ENCODE results near the gene AP1B1. TPM values are rescaled to one million over a fixed set of nuclear protein-coding genes. Genes with fewer than 3 reads are reported as not detected.

The AP1B1 gene
- polyA plus RNA-seq, 10 donors: 22.2 to 31.5 (median 26.2) TPM

DNA sequence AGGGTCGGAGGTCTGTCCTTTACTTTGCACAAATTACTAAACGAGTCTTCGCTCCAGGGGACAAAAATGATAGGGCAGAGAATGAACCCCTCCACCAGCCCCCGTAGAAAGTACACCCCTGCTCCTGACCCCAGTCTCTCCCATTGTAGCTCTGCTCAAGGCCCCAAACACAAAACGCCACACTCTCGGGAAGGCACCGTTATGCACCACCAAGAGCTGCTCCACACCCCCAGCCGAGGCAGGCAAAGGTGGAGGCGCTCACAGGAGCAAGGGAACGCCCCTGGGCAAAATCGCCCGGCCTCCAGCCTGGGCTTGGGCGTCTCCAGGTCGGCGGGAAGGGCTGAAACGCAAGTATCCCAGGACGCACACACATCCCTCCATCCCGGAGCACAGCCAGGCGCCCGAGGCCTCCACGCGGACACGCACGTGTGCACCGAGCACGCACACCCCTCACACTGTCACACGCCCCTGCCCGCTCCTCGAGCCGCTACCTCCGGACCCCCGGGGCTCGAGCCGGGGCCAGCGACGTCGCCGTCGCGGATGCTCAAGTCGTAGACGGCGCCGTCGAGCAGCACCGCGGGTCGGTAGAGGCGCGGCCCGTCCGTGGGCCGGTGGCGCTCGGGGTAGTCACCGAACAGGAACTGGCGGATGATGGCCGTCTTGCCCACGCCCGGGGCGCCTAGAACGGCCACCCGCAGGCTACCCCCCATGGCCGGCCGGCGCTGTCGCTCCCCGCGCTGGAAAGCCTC, 73.7 kb downstream of the AP1B1 start:
- no peak for DNase-seq

- no peak for DNase-seq
These were observed 74.5 kb downstream of the AP1B1 start for GRCh38 chr22:29313576-29314466.

GRCh38 chr22:29313126-29313575, 75.2 kb downstream of the AP1B1 start:
- DNase-seq: peak in 2 of 3 donors; percentile 72 to 88

DNA sequence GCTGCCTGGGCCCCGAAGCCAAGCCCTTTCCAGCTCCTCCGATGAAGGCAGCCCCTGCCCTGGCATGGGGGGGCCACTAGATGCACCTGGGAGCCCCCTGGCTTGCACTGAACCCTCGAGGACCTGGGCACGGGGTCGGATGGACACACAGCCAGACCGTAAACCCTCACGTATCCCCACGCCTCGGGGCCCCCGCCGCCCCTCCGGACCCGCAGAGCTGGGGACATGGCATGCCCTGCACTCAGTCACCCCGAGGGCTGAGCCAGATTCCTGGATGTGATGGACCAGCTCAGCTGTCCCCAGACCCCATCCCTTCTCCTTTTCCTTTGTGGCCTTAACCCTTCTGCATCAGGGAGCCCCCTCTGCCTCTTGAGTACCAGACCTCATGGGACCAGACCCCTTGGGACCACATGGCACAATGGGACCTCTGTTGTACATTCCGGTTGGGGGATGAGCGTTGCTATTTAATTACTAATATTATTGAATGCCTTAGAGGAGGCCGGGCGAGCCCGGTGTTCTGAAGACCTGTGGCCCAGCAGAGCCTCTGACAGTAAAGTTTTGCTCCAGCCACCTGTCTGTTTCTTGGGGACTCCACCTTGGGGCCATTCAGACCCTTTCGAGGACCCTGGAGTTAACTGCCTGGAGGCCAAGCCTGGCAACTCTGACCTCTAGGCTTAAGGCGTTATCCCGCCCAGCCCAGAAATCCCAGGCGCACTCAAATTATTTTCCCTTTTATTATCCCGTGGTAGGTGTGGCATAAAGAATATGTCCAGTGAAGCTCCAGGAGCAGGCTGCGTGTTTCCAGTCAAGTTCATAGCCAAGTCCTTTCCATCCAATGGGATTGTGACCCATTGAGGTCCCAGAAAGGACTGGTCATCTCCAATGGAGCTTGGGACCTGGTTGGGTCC, 75.9 kb downstream of the AP1B1 start:
- DNase-seq: no peak

DNA sequence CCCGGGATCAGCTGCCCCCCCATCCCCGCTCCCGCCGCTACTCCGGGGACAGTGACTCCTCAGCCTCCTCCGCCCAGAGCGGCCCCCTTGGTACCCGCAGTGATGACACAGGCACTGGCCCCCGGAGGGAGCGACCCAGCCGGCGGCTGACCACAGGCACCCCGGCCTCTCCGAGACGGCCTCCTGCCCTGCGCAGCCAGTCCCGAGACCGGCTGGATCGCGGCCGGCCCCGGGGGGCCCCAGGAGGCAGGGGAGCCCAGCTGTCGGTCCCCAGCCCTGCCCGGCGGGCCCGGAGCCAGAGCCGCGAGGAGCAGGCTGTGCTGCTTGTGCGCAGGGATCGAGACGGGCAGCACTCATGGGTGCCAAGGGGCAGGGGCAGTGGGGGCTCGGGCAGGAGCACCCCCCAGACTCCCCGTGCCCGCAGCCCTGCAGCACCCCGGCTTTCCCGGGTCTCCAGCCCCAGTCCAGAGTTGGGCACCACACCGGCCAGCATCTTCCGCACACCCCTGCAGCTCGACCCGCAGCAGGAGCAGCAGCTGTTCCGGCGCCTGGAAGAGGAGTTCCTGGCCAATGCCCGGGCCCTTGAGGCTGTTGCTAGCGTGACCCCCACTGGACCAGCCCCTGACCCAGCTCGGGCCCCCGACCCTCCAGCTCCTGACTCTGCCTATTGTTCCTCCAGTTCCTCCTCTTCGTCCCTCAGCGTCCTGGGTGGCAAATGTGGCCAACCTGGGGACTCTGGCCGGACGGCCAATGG, 76.7 kb downstream of the AP1B1 start:
- peak in 1 of 3 donors; percentile 70 for DNase-seq

DNA sequence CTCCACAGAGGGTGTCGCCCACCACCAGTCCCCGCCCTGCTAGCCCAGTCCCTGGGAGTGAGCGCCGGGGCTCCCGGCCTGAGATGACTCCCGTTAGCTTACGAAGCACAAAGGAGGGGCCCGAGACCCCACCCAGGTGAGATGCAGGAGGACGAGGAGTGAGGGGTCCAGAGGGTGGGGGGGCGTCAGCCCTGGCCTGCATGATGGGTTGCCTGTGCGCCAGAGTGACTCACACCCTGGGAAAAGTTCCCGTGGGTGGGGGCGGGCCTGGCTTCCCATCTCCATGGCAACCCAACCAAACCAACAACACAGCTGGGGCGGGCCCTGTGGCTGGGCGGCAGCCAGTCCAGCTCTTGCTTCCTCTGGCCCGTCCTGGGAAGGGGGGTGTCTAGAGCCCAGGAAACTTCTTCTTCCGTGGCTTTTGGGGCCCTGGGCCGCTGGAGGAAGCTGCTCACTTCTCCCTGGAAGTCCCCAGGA, 77.5 kb downstream of the AP1B1 start:
- peak; percentile 96 to 98 (median 96) for DNase-seq

- DNase-seq: peak in 1 of 3 donors; percentile 29
These were observed 78.1 kb downstream of the AP1B1 start for GRCh38 chr22:29310065-29310862.

DNA sequence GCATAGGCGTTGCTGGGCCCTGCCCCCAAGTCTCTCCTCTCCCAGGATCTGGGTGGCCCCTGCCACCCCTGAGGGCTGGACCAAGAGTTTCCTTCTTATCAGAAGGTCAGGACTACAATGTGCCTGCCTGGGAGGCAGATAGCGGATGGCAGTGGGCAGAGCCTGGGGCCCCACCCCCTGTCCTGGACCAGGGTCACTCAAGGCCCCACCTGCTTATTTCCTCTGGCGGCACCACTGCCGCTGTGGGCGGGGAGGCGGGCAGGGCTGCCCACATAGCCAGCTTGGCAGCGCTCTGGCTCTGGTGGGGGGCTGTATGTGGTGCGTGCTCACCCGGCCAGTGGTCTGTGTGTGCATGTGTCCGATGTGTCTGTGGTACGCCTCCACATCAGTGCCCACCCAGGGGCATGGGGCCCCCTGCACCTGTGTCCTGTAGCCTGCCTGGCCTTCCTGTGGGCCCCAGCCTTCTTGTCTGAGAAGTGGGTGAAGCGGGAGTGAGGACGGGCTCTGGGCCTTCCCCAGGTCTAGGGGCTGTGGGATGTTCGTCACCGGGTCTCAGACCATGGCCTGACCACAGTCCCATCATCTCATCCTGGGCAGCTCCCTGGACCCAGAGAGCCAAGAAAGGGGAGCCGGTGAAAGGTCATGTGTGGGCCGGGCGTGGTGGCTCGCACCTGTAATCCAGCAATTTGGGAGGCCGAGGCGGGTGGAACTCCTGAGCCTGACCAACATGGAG, 78.9 kb downstream of the AP1B1 start:
- DNase-seq: peak in 1 of 3 donors; percentile 47

DNA sequence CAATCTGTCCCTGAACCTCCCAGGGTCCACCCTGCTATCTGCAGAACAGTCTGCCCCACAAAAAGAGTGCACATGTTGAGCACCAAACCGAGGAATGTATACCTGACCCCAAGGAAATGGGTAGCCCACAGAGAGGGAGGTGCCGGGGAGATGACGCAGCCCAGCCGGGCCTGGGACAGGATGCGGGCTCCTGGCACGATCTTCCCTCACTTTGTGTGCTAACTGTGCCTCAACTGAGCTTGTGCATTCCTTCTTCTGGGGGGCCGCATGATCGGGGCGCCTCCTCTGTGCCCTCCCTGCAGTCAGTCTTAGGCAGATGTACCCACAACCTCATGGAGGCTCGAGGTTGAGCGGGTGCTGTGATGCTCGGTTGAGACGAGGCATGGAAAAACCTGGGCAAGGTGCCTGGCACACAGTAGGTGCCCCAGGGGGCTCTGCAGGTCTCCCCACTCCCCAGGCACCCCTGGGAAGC, 79.5 kb downstream of the AP1B1 start:
- DNase-seq: peak in 1 of 3 donors; percentile 24

DNA sequence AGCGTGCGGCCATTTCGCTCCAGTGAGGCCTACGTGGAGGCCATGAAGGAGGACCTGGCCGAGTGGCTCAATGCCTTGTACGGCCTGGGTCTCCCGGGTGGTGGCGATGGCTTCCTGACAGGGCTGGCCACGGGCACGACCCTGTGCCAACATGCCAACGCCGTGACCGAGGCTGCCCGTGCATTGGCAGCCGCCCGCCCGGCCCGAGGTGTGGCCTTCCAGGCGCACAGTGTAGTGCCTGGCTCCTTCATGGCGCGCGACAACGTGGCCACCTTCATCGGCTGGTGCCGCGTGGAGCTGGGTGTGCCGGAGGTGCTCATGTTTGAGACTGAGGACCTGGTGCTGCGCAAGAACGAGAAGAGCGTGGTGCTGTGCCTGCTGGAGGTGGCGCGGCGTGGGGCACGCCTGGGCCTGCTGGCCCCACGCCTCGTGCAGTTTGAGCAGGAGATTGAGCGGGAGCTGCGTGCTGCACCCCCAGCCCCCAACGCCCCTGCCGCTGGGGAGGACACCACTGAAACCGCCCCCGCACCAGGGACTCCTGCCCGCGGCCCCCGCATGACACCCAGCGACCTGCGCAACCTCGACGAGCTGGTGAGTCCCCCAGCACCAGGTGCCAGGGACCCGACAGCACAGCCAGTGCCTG, 80.1 kb downstream of the AP1B1 start:
- no peak for DNase-seq

DNA sequence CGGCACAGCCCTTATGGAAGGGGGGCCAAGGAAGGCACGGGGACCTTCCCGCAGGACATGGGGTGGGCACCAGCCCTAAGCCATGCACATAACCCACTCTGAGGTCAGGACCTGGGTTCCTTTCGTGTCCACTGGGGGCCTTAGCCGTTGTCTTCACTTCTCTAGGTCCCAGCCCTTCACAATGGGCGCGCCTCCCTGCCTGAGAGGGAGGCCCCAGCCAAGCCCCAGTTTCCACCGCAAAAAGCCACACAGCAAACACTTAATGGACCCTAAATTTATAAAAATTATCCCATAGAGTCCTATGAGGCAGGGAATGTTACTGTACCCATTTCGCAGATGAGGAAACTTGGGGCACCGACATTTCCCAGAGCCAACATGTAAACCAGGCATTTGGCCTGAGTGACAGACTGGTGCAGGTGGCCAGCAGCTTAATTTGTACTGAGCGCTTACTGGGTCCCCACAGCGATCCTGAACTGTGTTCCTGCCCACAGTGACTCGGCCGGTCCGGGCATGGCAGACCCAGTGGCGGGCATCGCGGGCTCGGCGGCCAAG, 80.7 kb downstream of the AP1B1 start:
- no peak for DNase-seq

DNA sequence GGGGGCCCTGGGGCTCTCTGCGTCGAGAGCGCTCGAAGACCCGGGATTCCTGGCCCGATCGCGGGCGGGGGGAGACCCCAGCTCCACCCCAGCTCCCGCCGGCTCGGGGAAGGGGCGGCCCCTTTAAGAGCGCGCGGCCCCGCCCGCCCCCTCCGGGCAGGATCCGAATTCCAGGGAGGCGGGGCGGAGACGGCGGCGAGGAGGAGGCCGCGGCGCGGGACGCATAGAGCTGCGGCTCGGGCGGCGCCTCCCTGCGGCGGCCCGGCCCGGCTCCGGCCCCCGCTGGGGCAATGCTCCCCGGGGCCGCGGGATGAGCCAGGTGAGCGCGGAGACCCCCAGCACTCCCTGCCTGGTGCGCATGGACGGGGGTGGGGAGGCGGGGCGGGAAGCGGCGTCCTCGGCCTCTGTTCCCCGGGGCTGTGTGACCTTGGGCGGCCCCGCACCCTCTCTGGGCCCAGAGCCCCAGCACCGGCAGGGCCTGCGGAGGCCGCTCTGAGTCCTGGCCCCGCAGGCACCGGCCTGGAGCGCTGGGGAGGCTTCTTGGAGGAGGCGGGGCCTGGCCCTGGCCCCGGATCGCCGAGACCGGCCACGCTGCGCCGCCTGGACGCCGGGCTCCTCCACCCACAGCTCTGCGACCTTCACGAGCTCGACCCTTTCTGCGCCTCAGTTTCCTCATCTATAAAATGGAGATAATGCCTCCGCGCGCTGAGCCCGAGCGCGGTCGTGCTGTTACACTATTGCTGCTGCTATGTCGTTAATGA, 81.4 kb downstream of the AP1B1 start:
- peak; percentile 79 to 94 (median 89) for DNase-seq

- peak; percentile 77 to 94 (median 88) for DNase-seq
These were observed 82.1 kb downstream of the AP1B1 start, which contains the start of gene GAS2L1 for GRCh38 chr22:29306175-29306834. Gene GAS2L1 (plus strand): TSS chr22:29306650. CDS start chr22:29308106, 1,456 bp downstream.

DNA sequence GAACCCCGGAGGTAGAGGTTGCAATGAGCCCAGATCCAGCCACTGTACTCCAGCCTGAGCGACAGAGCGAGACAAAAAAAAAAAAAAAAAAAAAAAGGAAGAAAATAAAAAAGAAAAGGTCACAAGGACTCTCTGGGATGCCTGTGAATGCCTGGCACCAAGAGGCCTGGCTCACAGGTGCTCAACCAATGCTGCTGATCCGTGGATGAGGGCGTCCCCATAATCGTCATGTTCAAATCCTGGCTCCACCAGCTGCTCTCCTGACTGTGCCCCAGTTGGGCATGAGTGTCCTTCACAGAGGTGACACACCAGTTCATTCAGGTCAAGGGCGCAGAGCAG, 82.6 kb downstream of the AP1B1 start:
- DNase-seq: no peak

GRCh38 chr22:29302681-29303465, 85.5 kb downstream of the AP1B1 start:
- no peak for DNase-seq

GRCh38 chr22:29302402-29302680, 86.0 kb downstream of the AP1B1 start:
- no peak for DNase-seq

Measured in muscle of back (tissue), 11 donors.